Spleen (tissue), 11 donors: Measurements from ENCODE around the gene PEX7. TPM values are rescaled to one million over a fixed set of nuclear protein-coding genes. Genes with fewer than 3 reads are reported as not detected.

Experiments
- DNase-seq: peaks from one replicate; pipeline ENCODE4 v3.0.0-alpha.2; 2020
- H3K27ac ChIP-seq, 8 donors: fragments of 200-600 bp; sonication (generic) in 7 of 8; 1 replicate in 4 of 8; 2 replicates in 4 of 8; pipeline versions ENCODE4 v1.5.0 to v1.8.0; 2016 to 2021; ENCODE audit warnings: inconsistent platforms in 4 of 8, mild to moderate bottlenecking in 4 of 8, moderate library complexity in 1 of 8
- H3K27me3 ChIP-seq, 7 donors: fragments of 200-600 bp; sonication (generic) in 6 of 7; replicated peaks in 1 of 7; 1 replicate in 4 of 7; 2 replicates in 3 of 7; pipeline versions ENCODE4 v1.5.0 to v1.8.0; 2016 to 2021; ENCODE audit warnings: inconsistent platforms in 3 of 7, mild to moderate bottlenecking in 1 of 7
- H3K36me3 ChIP-seq, 6 donors: fragments of 200-600 bp; sonication (generic) in 5 of 6; 1 replicate in 4 of 6; 2 replicates in 2 of 6; pipeline versions ENCODE4 v1.5.0 to v1.8.0; 2016 to 2021; ENCODE audit warnings: inconsistent platforms in 2 of 6
- H3K4me1 ChIP-seq, 6 donors: fragments of 200-600 bp; sonication (generic) in 5 of 6; 1 replicate in 3 of 6; 2 replicates in 3 of 6; pipeline versions ENCODE4 v1.5.0 to v1.8.0; 2016 to 2021; ENCODE audit warnings: inconsistent platforms in 3 of 6
- H3K4me3 ChIP-seq, 8 donors: fragments of 200-600 bp; sonication (generic) in 7 of 8; 1 replicate in 4 of 8; 2 replicates in 4 of 8; pipeline versions ENCODE4 v1.5.0 to v1.8.0; 2016 to 2021; ENCODE audit warnings: inconsistent platforms in 4 of 8, mild to moderate bottlenecking in 4 of 8, moderate library complexity in 2 of 8
- H3K9me3 ChIP-seq, 8 donors: fragments of 200-600 bp; sonication (generic) in 7 of 8; 1 replicate in 4 of 8; 2 replicates in 4 of 8; pipeline versions ENCODE4 v1.5.0 to v1.8.0; 2016 to 2021; ENCODE audit warnings: inconsistent platforms in 4 of 8
- POLR2A ChIP-seq, 3 donors: fragments of 450-650 bp; IDR thresholded peaks; one replicate each; pipeline ENCODE4 v1.5.1; 2017; ENCODE audit warnings: antibody characterized with exemption in 3 of 3, mild to moderate bottlenecking in 1 of 3
- POLR2AphosphoS5 ChIP-seq, 3 donors: sonication (generic); formaldehyde crosslinking; IDR thresholded peaks; one replicate each; pipeline ENCODE4 v1.5.1; 2017; ENCODE audit warnings: antibody characterized with exemption in 3 of 3
- WGBS, 5 donors: extraction: QIAGEN DNeasy Blood & Tissue Kit in 3 of 5; methylation state at CpG; one replicate each; pipeline versions ENCODE4 v1.1.5 to v1.1.7; 2013 to 2018; 5-methylcytosine and 5-hydroxymethylcytosine counted together
- intact Hi-C: fragments of 100-400 bp; cut with DNase I; formaldehyde crosslinking; loops from one replicate; pipeline ENCODE4 v1.15.0; 2023; ENCODE audit warnings: low total_unique reads
- polyA plus RNA-seq, 3 donors: library from polyadenylated mRNA; stranded (reverse); fragments of 200-250 nt; gene quantifications; one replicate each; pipeline ENCODE4 v1.2.1, GENCODE V29; 2013
- total RNA-seq, 7 donors: library from RNA; depleted of rRNA in 3 of 7; stranded (reverse); fragments of >200 nt in 3 of 7; fragmentation: NEBNext Ultra II Directional in 4 of 7; extraction: Animal tissue kit (Norgen Biotek cat#: 25700) in 4 of 7; gene quantifications; one replicate each; pipeline versions ENCODE4 v1.1.0 to v1.2.1, GENCODE V29; 2016 to 2021
- TF ChIP-seq, protein P1 (sequence below), 11 experiments: fragments of 200-600 bp in 7 of 11; fragments of 450-650 bp in 4 of 11; sonication (generic) in 4 of 11; IDR thresholded peaks in 8 of 11; conservative IDR thresholded peaks in 3 of 11; 1 replicate in 7 of 11; 2 replicates in 4 of 11; pipeline versions ENCODE4 v1.4.0 to v1.8.0; 2016 to 2021; ENCODE audit warnings: antibody characterized with exemption in 11 of 11, inconsistent platforms in 4 of 11, mild to moderate bottlenecking in 1 of 11
- donor health status: healthy with polysubstance abuse.
- donor health status: DM: no; HTN: no; CAD: no; lungs with moderate emphysema.
- donor health status: DM: no; HTN: no; CAD: no.
- donor health status: Bipolar disorder and iron deficiency.
- donor health status: healthy.
- donor health status: DM: no; HTN: no; CAD: no.
- donor health status: DM: yes; HTN: yes; CAD: no.

PEX7 gene
- total and polyA plus RNA-seq, 10 donors = 2.2 to 6.4 (median 5.0) TPM

DNA sequence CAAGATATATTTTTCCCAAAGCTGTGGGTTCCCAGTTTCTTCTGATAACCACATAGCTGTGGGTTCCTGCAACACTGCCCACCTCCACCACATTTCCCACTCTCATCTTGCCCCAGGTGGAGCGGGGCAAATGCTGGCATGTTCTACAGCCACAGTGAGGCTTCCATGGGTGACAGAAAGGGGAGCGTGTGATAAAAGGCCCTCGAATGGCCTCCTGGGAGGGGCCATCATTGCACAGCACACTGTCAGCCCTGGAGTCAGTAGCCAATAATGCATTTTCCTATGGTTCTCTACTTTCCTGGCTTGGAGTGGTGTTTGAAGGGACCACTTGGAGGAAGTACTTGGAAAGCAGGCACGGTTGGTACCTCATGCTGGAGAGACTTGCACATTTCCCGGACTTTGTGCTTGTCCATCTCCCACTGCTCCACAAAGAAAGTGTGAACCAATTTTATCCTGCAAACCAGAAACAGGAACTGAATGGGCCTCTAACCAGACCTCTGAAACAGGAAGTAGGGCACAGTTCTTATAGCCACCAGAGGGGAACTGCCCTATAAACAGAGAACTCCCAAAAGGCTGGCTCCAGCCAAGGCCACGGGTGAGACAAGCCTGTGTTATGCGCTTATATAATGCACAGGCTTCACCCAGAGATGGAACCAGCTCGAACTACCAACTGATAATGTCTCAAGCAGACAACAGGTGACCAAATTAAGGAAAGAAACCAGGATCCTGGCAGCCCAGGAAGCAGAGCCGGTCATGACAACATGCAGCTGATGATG is 38.7 kb upstream of the PEX7 start:
- Histone ChIP-seq H3K4me1 (peaks cover 64 to 100% (median 87%) of the 10 kb centered on the region in 6 donors), H3K36me3 (no peaks in the 10 kb centered on the region), H3K4me3 (peak overlapping the region in 7 of 8 donors; percentile 27 to 67 (median 38)), H3K9me3 (no peaks in the 10 kb centered on the region), H3K27me3 (no peaks in the 10 kb centered on the region), H3K27ac (peak overlapping the region in 7 of 8 donors; percentile 61 to 98 (median 95))
- peak; percentile 88 for DNase-seq
- WGBS, 5 donors = 26 to 50% (median 30%) methylated on average over 9 of the region's 9 CpGs
- intact Hi-C loops = no loop called here
- no peak for TF ChIP-seq POLR2A (IDR thresholded peaks at IDR 0.05)
- peak in 1 of 3 donors; percentile 72 for TF ChIP-seq POLR2AphosphoS5 (IDR thresholded peaks at IDR 0.05)
- TF ChIP-seq, protein P1, sequence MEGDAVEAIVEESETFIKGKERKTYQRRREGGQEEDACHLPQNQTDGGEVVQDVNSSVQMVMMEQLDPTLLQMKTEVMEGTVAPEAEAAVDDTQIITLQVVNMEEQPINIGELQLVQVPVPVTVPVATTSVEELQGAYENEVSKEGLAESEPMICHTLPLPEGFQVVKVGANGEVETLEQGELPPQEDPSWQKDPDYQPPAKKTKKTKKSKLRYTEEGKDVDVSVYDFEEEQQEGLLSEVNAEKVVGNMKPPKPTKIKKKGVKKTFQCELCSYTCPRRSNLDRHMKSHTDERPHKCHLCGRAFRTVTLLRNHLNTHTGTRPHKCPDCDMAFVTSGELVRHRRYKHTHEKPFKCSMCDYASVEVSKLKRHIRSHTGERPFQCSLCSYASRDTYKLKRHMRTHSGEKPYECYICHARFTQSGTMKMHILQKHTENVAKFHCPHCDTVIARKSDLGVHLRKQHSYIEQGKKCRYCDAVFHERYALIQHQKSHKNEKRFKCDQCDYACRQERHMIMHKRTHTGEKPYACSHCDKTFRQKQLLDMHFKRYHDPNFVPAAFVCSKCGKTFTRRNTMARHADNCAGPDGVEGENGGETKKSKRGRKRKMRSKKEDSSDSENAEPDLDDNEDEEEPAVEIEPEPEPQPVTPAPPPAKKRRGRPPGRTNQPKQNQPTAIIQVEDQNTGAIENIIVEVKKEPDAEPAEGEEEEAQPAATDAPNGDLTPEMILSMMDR (IDR thresholded peaks at IDR 0.05 in 8 of 11, conservative IDR thresholded peaks at IDR 0.05 in 3 of 11) = peak in 10 of 11 experiments; percentile 29 to 69 (median 48)

GRCh38 chr6:136784271-136784664 is 38.1 kb upstream of the PEX7 start:
- Histone ChIP-seq H3K27me3 (no peaks in the 10 kb centered on the region), H3K4me3 (peak overlapping the region in 7 of 8 donors; percentile 27 to 67 (median 38)), H3K27ac (peak overlapping the region; percentile 27 to 98 (median 95)), H3K36me3 (no peaks in the 10 kb centered on the region), H3K4me1 (peaks cover 69 to 100% (median 93%) of the 10 kb centered on the region in 6 donors), H3K9me3 (no peaks in the 10 kb centered on the region)
- TF ChIP-seq, protein P1 (IDR thresholded peaks at IDR 0.05 in 8 of 11, conservative IDR thresholded peaks at IDR 0.05 in 3 of 11) = no peak
- TF ChIP-seq POLR2AphosphoS5 (IDR thresholded peaks at IDR 0.05) (no peak), POLR2A (IDR thresholded peaks at IDR 0.05) (no peak)
- no peak for DNase-seq
- intact Hi-C loops = no loop called here
- WGBS, 5 donors = 43 to 63% (median 46%) methylated on average over 8 of the region's 8 CpGs

DNA sequence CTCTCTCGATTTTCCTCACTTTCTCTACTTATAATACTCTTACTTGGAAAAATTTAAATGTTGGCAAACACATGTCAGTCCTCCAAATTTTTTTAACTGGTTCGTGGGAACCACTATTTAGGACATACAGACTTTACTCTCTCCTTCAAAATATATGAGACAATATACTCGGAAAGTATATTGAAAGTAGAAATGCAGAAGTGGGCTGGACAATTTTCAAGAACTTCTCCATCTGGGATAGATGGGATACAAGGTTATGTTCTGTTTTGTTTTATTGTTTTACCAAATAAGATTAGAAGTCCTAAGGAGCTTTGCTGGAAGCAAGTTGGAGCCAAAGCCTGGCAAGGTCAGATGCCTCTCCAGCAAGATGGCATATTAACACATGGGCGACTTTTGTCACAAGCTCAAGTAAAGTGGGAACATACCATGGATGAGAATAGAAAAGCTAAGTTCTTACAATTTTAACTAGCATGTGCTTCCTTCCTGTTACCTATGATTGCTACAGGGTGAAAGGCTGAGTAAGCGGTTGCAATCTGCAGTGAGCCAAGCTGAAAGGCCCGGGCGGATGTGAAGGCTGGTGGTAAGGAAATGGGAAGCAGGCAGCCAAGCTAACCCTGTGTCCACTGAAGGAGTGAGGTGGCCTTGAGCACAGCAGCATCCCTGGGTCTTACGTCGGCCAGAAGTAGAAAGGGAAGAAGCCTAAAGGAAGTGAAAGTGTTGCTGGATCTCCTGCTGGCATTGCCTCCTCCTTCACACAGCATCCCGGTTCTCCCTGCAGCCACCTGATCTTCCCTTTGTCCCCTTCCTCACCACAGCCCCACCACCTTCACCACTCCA is 37.3 kb upstream of the PEX7 start:
- Histone ChIP-seq H3K9me3 (no peaks in the 10 kb centered on the region), H3K27ac (peak overlapping the region; percentile 27 to 98 (median 95)), H3K4me3 (peak overlapping the region in 7 of 8 donors; percentile 27 to 67 (median 38)), H3K4me1 (peaks cover 78 to 100% (median 94%) of the 10 kb centered on the region in 6 donors), H3K27me3 (no peaks in the 10 kb centered on the region), H3K36me3 (no peaks in the 10 kb centered on the region)
- intact Hi-C loops = no loop called here
- TF ChIP-seq, protein P1 (IDR thresholded peaks at IDR 0.05 in 8 of 11, conservative IDR thresholded peaks at IDR 0.05 in 3 of 11) = peak in 1 of 11 experiments; percentile 14
- TF ChIP-seq POLR2A (IDR thresholded peaks at IDR 0.05) = no peak
- TF ChIP-seq POLR2AphosphoS5 (IDR thresholded peaks at IDR 0.05) = peak in 2 of 3 donors; percentile 76 to 86
- peak; percentile 91 for DNase-seq
- 18 to 36% (median 21%) methylated on average over 10 of the region's 10 CpGs for WGBS, 5 donors
